B cell (primary cell): ENCODE data around the gene RENBP.

ENCODE experiments used
- EZH2 ChIP-seq: IDR thresholded peaks from 2 replicates; pipeline ENCODE4 v1.6.1; 2012; ENCODE audit warnings: borderline replicate concordance, low read depth, mild to moderate bottlenecking, moderate library complexity, low read length; ENCODE audit not compliant: insufficient read depth, poor library complexity, severe bottlenecking
- TF ChIP-seq, protein P1 (sequence below): fragments of 200-600 bp; IDR thresholded peaks from one replicate; pipeline ENCODE4 v1.8.0; 2022; ENCODE audit warnings: antibody characterized with exemption, mild to moderate bottlenecking

DNA sequence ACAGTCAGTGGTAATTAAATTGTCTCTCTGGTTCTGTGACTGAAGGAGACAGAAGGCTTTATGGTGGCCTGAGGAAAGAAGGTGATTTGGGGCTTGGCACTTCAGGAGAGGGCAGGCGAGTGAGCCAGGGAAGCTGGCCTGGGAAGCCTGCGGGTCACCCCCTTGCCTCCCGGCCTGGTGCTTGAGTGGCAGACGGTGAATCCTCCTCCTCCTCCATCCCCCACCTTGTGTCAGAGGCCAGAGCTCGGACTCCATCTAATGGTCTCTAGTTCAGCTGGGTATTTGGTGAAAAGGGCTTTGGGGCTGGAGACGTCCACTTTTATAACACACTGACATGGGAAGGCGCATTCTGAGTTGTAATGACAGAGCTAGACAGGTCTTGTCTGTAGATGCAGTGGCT, 36.8 kb upstream of the RENBP start:
- TF ChIP-seq EZH2, result no peak
- TF ChIP-seq, protein P1, sequence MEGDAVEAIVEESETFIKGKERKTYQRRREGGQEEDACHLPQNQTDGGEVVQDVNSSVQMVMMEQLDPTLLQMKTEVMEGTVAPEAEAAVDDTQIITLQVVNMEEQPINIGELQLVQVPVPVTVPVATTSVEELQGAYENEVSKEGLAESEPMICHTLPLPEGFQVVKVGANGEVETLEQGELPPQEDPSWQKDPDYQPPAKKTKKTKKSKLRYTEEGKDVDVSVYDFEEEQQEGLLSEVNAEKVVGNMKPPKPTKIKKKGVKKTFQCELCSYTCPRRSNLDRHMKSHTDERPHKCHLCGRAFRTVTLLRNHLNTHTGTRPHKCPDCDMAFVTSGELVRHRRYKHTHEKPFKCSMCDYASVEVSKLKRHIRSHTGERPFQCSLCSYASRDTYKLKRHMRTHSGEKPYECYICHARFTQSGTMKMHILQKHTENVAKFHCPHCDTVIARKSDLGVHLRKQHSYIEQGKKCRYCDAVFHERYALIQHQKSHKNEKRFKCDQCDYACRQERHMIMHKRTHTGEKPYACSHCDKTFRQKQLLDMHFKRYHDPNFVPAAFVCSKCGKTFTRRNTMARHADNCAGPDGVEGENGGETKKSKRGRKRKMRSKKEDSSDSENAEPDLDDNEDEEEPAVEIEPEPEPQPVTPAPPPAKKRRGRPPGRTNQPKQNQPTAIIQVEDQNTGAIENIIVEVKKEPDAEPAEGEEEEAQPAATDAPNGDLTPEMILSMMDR, result no peak
